Left lung (tissue), 10 donors: ENCODE results near the gene KCNMB4. TPM values are rescaled to one million over a fixed set of nuclear protein-coding genes. Genes with fewer than 3 reads are reported as not detected.

Experiments
- ATAC-seq: fragments of 200-7000 bp; cut with Tn5 transposase; one replicate; pipeline ENCODE4 v1.9.1; 2020; ENCODE audit warnings: moderate library complexity
- DNase-seq, 4 donors: peaks; one replicate each; pipeline ENCODE4 v3.0.0-alpha.2; 2013 to 2020
- H3K27ac ChIP-seq, 2 donors: fragments of 200-600 bp; sonication (generic) in 1 of 2; one replicate each; pipeline versions ENCODE4 v1.5.0 to v1.8.0; 2020 to 2021
- H3K27me3 ChIP-seq, 2 donors: fragments of 200-600 bp; sonication (generic) in 1 of 2; one replicate each; pipeline versions ENCODE4 v1.5.0 to v1.8.0; 2020 to 2021
- H3K36me3 ChIP-seq, 2 donors: fragments of 200-600 bp; sonication (generic) in 1 of 2; one replicate each; pipeline versions ENCODE4 v1.5.0 to v1.8.0; 2020 to 2021
- H3K4me1 ChIP-seq, 2 donors: fragments of 200-600 bp; one replicate each; pipeline ENCODE4 v1.8.0; 2021
- H3K4me3 ChIP-seq, 2 donors: fragments of 200-600 bp; sonication (generic) in 1 of 2; one replicate each; pipeline versions ENCODE4 v1.5.0 to v1.8.0; 2020 to 2021; ENCODE audit warnings: mild to moderate bottlenecking in 1 of 2
- H3K9me3 ChIP-seq, 2 donors: fragments of 200-600 bp; sonication (generic) in 1 of 2; one replicate each; pipeline versions ENCODE4 v1.5.0 to v1.8.0; 2020 to 2021
- intact Hi-C, 2 donors: fragments of 100-400 bp; cut with DNase I; formaldehyde crosslinking; loops; one replicate each; pipeline versions ENCODE4 v1.11.2 to v1.14.2; 2022
- polyA plus RNA-seq, 6 donors: library from polyadenylated mRNA; unstranded; fragments of 120-200 nt; gene quantifications; one replicate each; pipeline ENCODE4 v1.2.1, GENCODE V29; 2013; ENCODE audit not compliant: insufficient read length in 6 of 6
- total RNA-seq, 2 donors: library from RNA; stranded (reverse); fragmentation: NEBNext Ultra II Directional; extraction: Animal tissue kit (Norgen Biotek cat#: 25700); gene quantifications; one replicate each; pipeline ENCODE4 v1.2.1, GENCODE V29; 2021
- TF ChIP-seq, protein P1 (sequence below), 2 donors: fragments of 200-600 bp; sonication (generic) in 1 of 2; IDR thresholded peaks; one replicate each; pipeline versions ENCODE4 v1.5.0 to v1.8.0; 2021; ENCODE audit warnings: antibody characterized with exemption in 2 of 2
- donor health status: DM: no; HTN: yes; CAD: no.
- donor health status: DM: no; HTN: no; CAD: no.

KCNMB4 gene
- total and polyA plus RNA-seq, 8 donors = 3.9 to 24.7 (median 20.7) TPM

DNA sequence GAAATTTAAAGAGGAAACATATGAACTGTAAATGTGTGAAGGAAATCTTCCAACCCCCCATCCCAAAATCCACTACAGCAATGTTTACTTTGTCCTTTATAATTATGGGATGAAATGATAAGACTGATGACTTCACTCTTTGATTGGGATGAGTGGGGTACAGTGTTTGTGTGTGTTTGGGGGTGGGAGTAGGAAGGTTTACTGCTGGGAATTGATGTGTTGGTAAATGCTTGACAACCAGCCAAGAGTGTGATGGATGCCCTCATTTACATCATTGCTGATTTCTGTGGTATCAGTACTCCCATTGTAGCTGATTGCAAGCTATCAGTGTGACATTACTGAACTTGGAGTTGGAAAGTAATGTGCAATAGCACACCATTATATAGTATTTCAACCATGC is 90.9 kb downstream of the KCNMB4 start:
- no peak overlapping the region for H3K27ac ChIP-seq

GRCh38 chr12:70459786-70460185 is 93.7 kb downstream of the KCNMB4 start:
- TF ChIP-seq, protein P1, sequence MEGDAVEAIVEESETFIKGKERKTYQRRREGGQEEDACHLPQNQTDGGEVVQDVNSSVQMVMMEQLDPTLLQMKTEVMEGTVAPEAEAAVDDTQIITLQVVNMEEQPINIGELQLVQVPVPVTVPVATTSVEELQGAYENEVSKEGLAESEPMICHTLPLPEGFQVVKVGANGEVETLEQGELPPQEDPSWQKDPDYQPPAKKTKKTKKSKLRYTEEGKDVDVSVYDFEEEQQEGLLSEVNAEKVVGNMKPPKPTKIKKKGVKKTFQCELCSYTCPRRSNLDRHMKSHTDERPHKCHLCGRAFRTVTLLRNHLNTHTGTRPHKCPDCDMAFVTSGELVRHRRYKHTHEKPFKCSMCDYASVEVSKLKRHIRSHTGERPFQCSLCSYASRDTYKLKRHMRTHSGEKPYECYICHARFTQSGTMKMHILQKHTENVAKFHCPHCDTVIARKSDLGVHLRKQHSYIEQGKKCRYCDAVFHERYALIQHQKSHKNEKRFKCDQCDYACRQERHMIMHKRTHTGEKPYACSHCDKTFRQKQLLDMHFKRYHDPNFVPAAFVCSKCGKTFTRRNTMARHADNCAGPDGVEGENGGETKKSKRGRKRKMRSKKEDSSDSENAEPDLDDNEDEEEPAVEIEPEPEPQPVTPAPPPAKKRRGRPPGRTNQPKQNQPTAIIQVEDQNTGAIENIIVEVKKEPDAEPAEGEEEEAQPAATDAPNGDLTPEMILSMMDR (IDR thresholded peaks at IDR 0.05) = no peak
- H3K9me3 ChIP-seq = peaks cover 0 to 28% of the 10 kb centered on the region in 2 donors
- no peaks in the 10 kb centered on the region for H3K27me3 ChIP-seq
- H3K36me3 ChIP-seq = no peaks in the 10 kb centered on the region
- no peak for ATAC-seq
- DNase-seq = no peak
- H3K4me1 ChIP-seq = no peaks in the 10 kb centered on the region
- H3K4me3 ChIP-seq = no peak overlapping the region
- intact Hi-C loops = no loop called here
- H3K27ac ChIP-seq = no peak overlapping the region

More for the DNA sequence above, 90.9 kb downstream of the KCNMB4 start:
- no peak for DNase-seq
- Histone ChIP-seq H3K27me3 (no peaks in the 10 kb centered on the region), H3K36me3 (no peaks in the 10 kb centered on the region), H3K4me3 (no peak overlapping the region), H3K9me3 (peaks cover 0 to 21% of the 10 kb centered on the region in 2 donors), H3K4me1 (no peaks in the 10 kb centered on the region)
- ATAC-seq = no peak
- intact Hi-C loops = no loop called here
- TF ChIP-seq, protein P1 (IDR thresholded peaks at IDR 0.05) = no peak

- DNase-seq (no peak), ATAC-seq (no peak)
- no peak overlapping the region for H3K27ac ChIP-seq
- H3K4me3 ChIP-seq = no peak overlapping the region
- H3K27me3 ChIP-seq = no peaks in the 10 kb centered on the region
- intact Hi-C loops = no loop called here
- peaks cover 0 to 25% of the 10 kb centered on the region in 2 donors for H3K9me3 ChIP-seq
- TF ChIP-seq, protein P1 (IDR thresholded peaks at IDR 0.05) = no peak
- no peaks in the 10 kb centered on the region for H3K36me3 ChIP-seq
- no peaks in the 10 kb centered on the region for H3K4me1 ChIP-seq
Observed at GRCh38 chr12:70463997-70464396, 97.9 kb downstream of the KCNMB4 start.

DNA sequence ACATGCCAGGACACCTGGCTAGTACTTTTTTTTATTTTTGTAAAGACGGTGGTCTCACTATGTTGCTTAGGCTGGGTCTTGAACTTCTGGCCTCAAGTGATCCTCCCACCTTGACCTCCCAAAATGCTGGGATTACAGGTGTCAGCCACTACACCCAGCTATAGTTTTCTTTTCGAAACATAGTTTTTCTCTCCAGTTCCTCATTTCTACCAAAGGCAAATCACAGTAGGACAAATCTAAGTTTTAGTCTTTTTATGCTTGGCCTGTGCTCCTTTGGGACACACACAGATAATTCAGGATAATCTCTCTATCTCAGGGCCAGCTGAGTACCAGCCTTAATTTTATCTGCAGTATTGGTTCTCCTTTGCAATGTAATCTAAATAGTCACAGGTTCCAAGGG is 100.7 kb downstream of the KCNMB4 start:
- TF ChIP-seq, protein P1 (IDR thresholded peaks at IDR 0.05) = no peak
- intact Hi-C loops = no loop called here
- H3K36me3 ChIP-seq = no peaks in the 10 kb centered on the region

DNA sequence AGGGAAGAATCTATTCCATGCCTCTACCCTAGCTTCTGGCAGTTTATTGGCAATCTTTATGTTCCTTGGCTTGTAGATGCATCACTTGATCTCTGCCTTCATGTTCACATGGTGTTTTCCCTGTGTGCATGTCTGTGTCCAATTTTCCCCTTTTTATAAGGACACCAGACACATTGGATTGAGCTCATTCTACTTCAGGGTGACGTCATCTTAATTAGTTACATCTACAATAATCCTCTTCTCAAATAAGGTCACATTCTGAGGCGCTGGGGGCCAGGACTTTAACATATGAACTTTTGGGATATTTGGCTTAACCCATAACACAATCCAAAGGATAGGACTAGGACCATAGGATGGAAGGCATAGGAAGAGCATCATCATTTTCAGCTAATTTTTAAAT is 101.4 kb downstream of the KCNMB4 start:
- no peak for DNase-seq
- intact Hi-C loops = no loop called here
- no peak for ATAC-seq

More for the DNA sequence above, 100.7 kb downstream of the KCNMB4 start:
- no peak overlapping the region for H3K4me3 ChIP-seq
- no peak overlapping the region for H3K27ac ChIP-seq
- peaks cover 0 to 12% of the 10 kb centered on the region in 2 donors for H3K9me3 ChIP-seq
- H3K27me3 ChIP-seq = no peaks in the 10 kb centered on the region
- ATAC-seq = no peak
- H3K4me1 ChIP-seq = no peaks in the 10 kb centered on the region
- no peak for DNase-seq

More for the DNA sequence above, 101.4 kb downstream of the KCNMB4 start:
- TF ChIP-seq, protein P1 (IDR thresholded peaks at IDR 0.05) = no peak
- no peaks in the 10 kb centered on the region for H3K4me1 ChIP-seq
- no peak overlapping the region for H3K27ac ChIP-seq
- no peak overlapping the region for H3K4me3 ChIP-seq
- peaks cover 0 to 12% of the 10 kb centered on the region in 2 donors for H3K9me3 ChIP-seq
- H3K36me3 ChIP-seq = no peaks in the 10 kb centered on the region
- H3K27me3 ChIP-seq = no peaks in the 10 kb centered on the region
